ENCODE measurements around the gene MYH4.

The MYH4 gene

GRCh38 chr17:10435096-10435495, 34.3 kb downstream of the MYH4 start:
- H2AFZ ChIP-seq (ENCODE audit: low read length): no peak overlapping the region
- no peak overlapping the region for H3K4me3 ChIP-seq (ENCODE audit: low read length, poor library complexity, severe bottlenecking)
- no peaks in the 10 kb centered on the region for H3F3A ChIP-seq (ENCODE audit: low read depth)
- no peaks in the 10 kb centered on the region for H3K79me2 ChIP-seq (ENCODE audit: insufficient read depth, low read length)
- H4K20me1 ChIP-seq (ENCODE audit: insufficient read depth, low read length, poor library complexity, severe bottlenecking): no peaks in the 10 kb centered on the region
- no peaks in the 10 kb centered on the region for H3K9me2 ChIP-seq (replicated peaks; ENCODE audit: low read depth, low read length)
- H3K36me3 ChIP-seq (ENCODE audit: insufficient read depth, low read length): no peaks in the 10 kb centered on the region
- TF ChIP-seq EZH2phosphoT487 (IDR thresholded peaks at IDR 0.05; ENCODE audit: borderline replicate concordance): no peak
- TF ChIP-seq CTCF (conservative IDR thresholded peaks at IDR 0.05; ENCODE audit: low read length): no peak
- no peak overlapping the region for H3K9ac ChIP-seq (ENCODE audit: low read depth, low read length, poor library complexity, severe bottlenecking)
- H3K4me2 ChIP-seq (ENCODE audit: low read depth, low read length, poor library complexity, severe bottlenecking): no peak overlapping the region
- no peaks in the 10 kb centered on the region for H3K9me3 ChIP-seq (ENCODE audit: insufficient read depth, low read depth, low read length)
- H3K27me3 ChIP-seq (ENCODE audit: insufficient read depth, low read length, poor library complexity, severe bottlenecking): no peaks in the 10 kb centered on the region
- no peaks in the 10 kb centered on the region for H3K4me1 ChIP-seq (ENCODE audit: insufficient read depth, low read length, poor library complexity, severe bottlenecking)

- no peak overlapping the region for H3K4me3 ChIP-seq (ENCODE audit: low read length, poor library complexity, severe bottlenecking)
- H2AFZ ChIP-seq (ENCODE audit: low read length): no peak overlapping the region
- no peak overlapping the region for H3K9ac ChIP-seq (ENCODE audit: low read depth, low read length, poor library complexity, severe bottlenecking)
- H3K9me2 ChIP-seq (replicated peaks; ENCODE audit: low read depth, low read length): no peaks in the 10 kb centered on the region
- no peak overlapping the region for H3K4me2 ChIP-seq (ENCODE audit: low read depth, low read length, poor library complexity, severe bottlenecking)
- no peaks in the 10 kb centered on the region for H3K9me3 ChIP-seq (ENCODE audit: insufficient read depth, low read depth, low read length)
- H3F3A ChIP-seq (ENCODE audit: low read depth): no peaks in the 10 kb centered on the region
- no peaks in the 10 kb centered on the region for H3K4me1 ChIP-seq (ENCODE audit: insufficient read depth, low read length, poor library complexity, severe bottlenecking)
- no peaks in the 10 kb centered on the region for H3K36me3 ChIP-seq (ENCODE audit: insufficient read depth, low read length)
- no peaks in the 10 kb centered on the region for H3K79me2 ChIP-seq (ENCODE audit: insufficient read depth, low read length)
- no peaks in the 10 kb centered on the region for H3K27me3 ChIP-seq (ENCODE audit: insufficient read depth, low read length, poor library complexity, severe bottlenecking)
- H4K20me1 ChIP-seq (ENCODE audit: insufficient read depth, low read length, poor library complexity, severe bottlenecking): no peaks in the 10 kb centered on the region
- no peak for TF ChIP-seq EZH2phosphoT487 (IDR thresholded peaks at IDR 0.05; ENCODE audit: borderline replicate concordance)
- no peak for TF ChIP-seq CTCF (conservative IDR thresholded peaks at IDR 0.05; ENCODE audit: low read length)
Measured at GRCh38 chr17:10429421-10430045, 39.8 kb downstream of the MYH4 start.

GRCh38 chr17:10428781-10429180, 40.6 kb downstream of the MYH4 start:
- no peak overlapping the region for H3K4me3 ChIP-seq (ENCODE audit: low read length, poor library complexity, severe bottlenecking)
- no peak overlapping the region for H2AFZ ChIP-seq (ENCODE audit: low read length)
- H3K36me3 ChIP-seq (ENCODE audit: insufficient read depth, low read length): no peaks in the 10 kb centered on the region
- no peaks in the 10 kb centered on the region for H4K20me1 ChIP-seq (ENCODE audit: insufficient read depth, low read length, poor library complexity, severe bottlenecking)
- H3F3A ChIP-seq (ENCODE audit: low read depth): no peaks in the 10 kb centered on the region
- H3K9me2 ChIP-seq (replicated peaks; ENCODE audit: low read depth, low read length): no peaks in the 10 kb centered on the region
- no peaks in the 10 kb centered on the region for H3K79me2 ChIP-seq (ENCODE audit: insufficient read depth, low read length)
- H3K9ac ChIP-seq (ENCODE audit: low read depth, low read length, poor library complexity, severe bottlenecking): no peak overlapping the region
- H3K27me3 ChIP-seq (ENCODE audit: insufficient read depth, low read length, poor library complexity, severe bottlenecking): no peaks in the 10 kb centered on the region
- TF ChIP-seq CTCF (conservative IDR thresholded peaks at IDR 0.05; ENCODE audit: low read length): no peak
- TF ChIP-seq EZH2phosphoT487 (IDR thresholded peaks at IDR 0.05; ENCODE audit: borderline replicate concordance): no peak
- no peaks in the 10 kb centered on the region for H3K4me1 ChIP-seq (ENCODE audit: insufficient read depth, low read length, poor library complexity, severe bottlenecking)
- H3K9me3 ChIP-seq (ENCODE audit: insufficient read depth, low read depth, low read length): no peaks in the 10 kb centered on the region
- H3K4me2 ChIP-seq (ENCODE audit: low read depth, low read length, poor library complexity, severe bottlenecking): no peak overlapping the region
